ENCODE measurements around the gene KCNJ9. TPM values are rescaled to one million over a fixed set of nuclear protein-coding genes. Genes with fewer than 3 reads are reported as not detected.

The KCNJ9 gene
- total RNA-seq, 3 donors from 2014 or later (not counting 1 experiment from before 2014, with no cell fraction given): not detected

DNA sequence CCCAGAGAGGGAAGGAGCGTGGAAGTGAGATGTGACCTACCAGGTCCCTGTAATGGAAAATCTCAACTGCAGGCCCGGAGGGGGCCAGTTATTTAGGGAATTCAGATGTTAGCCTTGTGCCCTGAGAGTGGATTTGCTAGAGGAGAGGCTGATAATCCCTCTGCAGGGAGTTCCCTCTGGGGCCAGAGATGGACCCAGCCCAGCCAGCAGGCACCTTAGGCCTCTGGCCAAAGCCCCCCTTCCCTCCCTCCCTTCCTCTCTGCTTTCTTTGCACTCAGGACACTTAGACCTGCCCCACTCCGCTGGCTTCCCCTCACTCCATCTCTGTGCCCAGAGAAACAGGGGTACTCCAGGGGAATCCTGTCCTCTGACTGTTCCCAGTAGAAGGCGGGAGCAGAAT is 32.7 kb downstream of the KCNJ9 start:
- no peaks in the 10 kb centered on the region for H3K9me3 ChIP-seq (ENCODE audit: control insufficient read depth, insufficient read depth, low read length)
- DNase-seq: no peak
- Mint-ChIP-seq H3K27ac (no peak overlapping the region), H3K9me3 (no peaks in the 10 kb centered on the region), H3K27me3 (ENCODE audit: low read depth in 2 of 2) (peaks cover 6 to 24% of the 10 kb centered on the region in 2 donors), H3K4me1 (no peaks in the 10 kb centered on the region), H3K4me3 (no peak overlapping the region), H3K36me3 (no peaks in the 10 kb centered on the region)
- no peak overlapping the region for H3K4me3 ChIP-seq (ENCODE audit: low read length)
- no peaks in the 10 kb centered on the region for H3K27me3 ChIP-seq (ENCODE audit: control insufficient read depth, insufficient read depth, low read length)
- no peaks in the 10 kb centered on the region for H3K4me1 ChIP-seq (ENCODE audit: control insufficient read depth, insufficient read depth, low read length)
- no peak for TF ChIP-seq CTCF (IDR thresholded peaks at IDR 0.05)
- ATAC-seq: no peak
- intact Hi-C loops (cut with micrococcal nuclease): no loop called here
- no peak overlapping the region for H3K27ac ChIP-seq (ENCODE audit: low read length)
- WGBS (ENCODE audit: insufficient coverage): 83% methylated on average over 4 of the region's 4 CpGs
- H3K36me3 ChIP-seq (ENCODE audit: control insufficient read depth, insufficient read depth, low read length): no peaks in the 10 kb centered on the region

DNA sequence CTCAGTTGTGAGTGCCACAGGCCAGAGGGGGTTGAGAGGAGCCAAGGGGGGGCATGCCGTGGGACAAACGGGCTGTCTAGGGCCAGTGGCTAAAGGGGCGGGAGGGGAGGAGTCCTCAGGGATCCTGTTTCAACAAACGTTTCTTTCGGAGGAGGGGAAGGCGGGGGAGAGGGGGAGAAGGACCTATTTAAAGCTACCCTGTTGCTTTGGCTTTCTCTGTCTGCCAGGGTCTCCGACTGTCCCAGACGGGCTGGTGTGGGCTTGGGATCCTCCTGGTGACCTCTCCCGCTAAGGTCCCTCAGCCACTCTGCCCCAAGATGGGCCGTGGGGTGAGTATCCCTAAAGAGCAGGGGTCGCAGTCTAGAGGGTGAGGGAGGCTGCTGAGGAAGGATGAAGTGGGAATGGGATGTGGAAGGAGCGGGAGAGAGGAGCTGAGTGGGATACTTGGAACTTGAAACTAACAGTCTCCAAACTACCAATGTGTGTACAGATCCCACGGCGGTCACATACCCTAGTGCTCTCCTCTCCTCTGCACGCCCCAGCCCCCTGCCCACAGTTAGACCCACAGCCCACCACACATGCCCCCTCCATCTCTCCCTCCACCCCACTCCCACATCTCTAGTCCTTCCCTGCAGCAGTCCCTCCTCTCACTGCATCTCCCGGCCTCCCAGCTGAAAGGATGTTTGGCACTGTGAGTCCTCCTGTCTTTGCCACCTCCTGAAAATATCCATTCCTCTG is 34.4 kb downstream of the KCNJ9 start, which contains the start of gene ATP1A2:
Gene ATP1A2 (plus strand): TSS at position 215 of the 738 bp plus-strand sequence. CDS start 103 bp downstream, at position 318.
- Histone ChIP-seq H3K27me3 (ENCODE audit: control insufficient read depth, insufficient read depth, low read length) (no peaks in the 10 kb centered on the region), H3K4me1 (ENCODE audit: control insufficient read depth, insufficient read depth, low read length) (no peaks in the 10 kb centered on the region), H3K9me3 (ENCODE audit: control insufficient read depth, insufficient read depth, low read length) (no peaks in the 10 kb centered on the region), H3K27ac (ENCODE audit: low read length) (no peak within 1 kb of the TSS), H3K36me3 (ENCODE audit: control insufficient read depth, insufficient read depth, low read length) (no peaks in the 10 kb centered on the region), H3K4me3 (ENCODE audit: low read length) (no peak within 1 kb of the TSS)
- Mint-ChIP-seq H3K27ac (no peak within 1 kb of the TSS), H3K36me3 (no peaks in the 10 kb centered on the region), H3K4me3 (no peak within 1 kb of the TSS), H3K4me1 (no peaks in the 10 kb centered on the region), H3K27me3 (ENCODE audit: low read depth in 2 of 2) (peaks cover under 1 to 24% of the 10 kb centered on the region in 2 donors), H3K9me3 (no peaks in the 10 kb centered on the region)
- no peak for TF ChIP-seq CTCF (IDR thresholded peaks at IDR 0.05)
- intact Hi-C loops (cut with micrococcal nuclease): no loop called here
- no peak for DNase-seq
- no peak for ATAC-seq
- WGBS (ENCODE audit: insufficient coverage): 69% methylated on average over 16 of the region's 16 CpGs

DNA sequence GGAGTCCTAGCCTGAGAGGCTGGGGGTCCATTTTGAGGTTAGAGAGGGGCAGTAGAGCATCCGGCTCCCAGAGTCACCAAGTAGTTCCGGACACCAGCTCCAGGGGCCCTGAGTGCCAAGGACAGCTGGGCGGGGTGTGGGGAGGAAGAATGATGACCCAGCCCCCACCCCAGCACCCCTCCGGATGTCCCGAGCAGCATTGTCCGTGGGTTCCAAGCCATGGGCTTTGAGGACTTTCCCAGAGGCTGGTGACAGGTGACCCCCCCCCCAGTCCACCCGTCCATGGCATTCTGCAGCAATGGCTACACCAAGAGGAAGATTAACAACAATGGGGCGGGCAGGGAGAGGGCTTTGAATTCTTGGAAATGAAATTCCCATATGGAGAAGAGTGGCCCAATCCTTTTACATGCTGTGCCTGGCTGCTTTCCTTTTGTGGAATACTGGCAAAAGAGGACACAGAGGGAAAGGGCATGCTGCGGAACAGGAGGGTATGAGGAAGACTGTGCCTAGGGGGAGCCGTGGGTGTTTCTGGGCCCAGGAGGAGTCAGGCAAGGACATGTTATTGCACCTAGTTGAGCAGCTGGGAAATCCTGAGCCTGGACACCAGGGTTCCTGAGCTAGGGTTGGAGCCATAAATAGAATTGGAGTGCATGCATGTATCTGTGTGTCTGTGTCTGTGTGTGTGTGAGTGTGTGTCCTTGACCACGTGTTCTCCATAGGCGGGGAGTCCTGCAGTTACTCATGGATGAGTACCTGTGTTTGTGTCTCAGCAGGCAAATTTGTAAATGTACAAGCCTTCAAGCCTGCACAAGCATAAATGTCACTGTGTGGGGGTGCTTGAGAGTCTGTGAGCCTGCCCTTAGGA is 35.2 kb downstream of the KCNJ9 start:
- no peaks in the 10 kb centered on the region for H3K9me3 Mint-ChIP-seq
- Histone ChIP-seq H3K36me3 (ENCODE audit: control insufficient read depth, insufficient read depth, low read length) (no peaks in the 10 kb centered on the region), H3K4me1 (ENCODE audit: control insufficient read depth, insufficient read depth, low read length) (no peaks in the 10 kb centered on the region), H3K9me3 (ENCODE audit: control insufficient read depth, insufficient read depth, low read length) (no peaks in the 10 kb centered on the region), H3K27ac (ENCODE audit: low read length) (no peak overlapping the region), H3K4me3 (ENCODE audit: low read length) (no peak overlapping the region), H3K27me3 (ENCODE audit: control insufficient read depth, insufficient read depth, low read length) (no peaks in the 10 kb centered on the region)
- peaks cover 0 to 22% of the 10 kb centered on the region in 2 donors for H3K27me3 Mint-ChIP-seq (ENCODE audit: low read depth in 2 of 2)
- no peak for DNase-seq
- intact Hi-C loops (cut with micrococcal nuclease): no loop called here
- no peaks in the 10 kb centered on the region for H3K36me3 Mint-ChIP-seq
- no peak overlapping the region for H3K4me3 Mint-ChIP-seq
- H3K4me1 Mint-ChIP-seq: no peaks in the 10 kb centered on the region
- 85% methylated on average over 12 of the region's 12 CpGs for WGBS (ENCODE audit: insufficient coverage)
- no peak for TF ChIP-seq CTCF (IDR thresholded peaks at IDR 0.05)
- no peak overlapping the region for H3K27ac Mint-ChIP-seq
- no peak for ATAC-seq
